ENCODE results near the gene NOP9. TPM values are rescaled to one million over a fixed set of nuclear protein-coding genes. Genes with fewer than 3 reads are reported as not detected.
A peak's percentile ranks its signal among the peaks of the same experiment; 100 is the strongest.

NOP9 gene
- total RNA-seq, 4 donors from 2014 or later: 19.4 to 29.2 (median 22.8) TPM

- H3K27ac ChIP-seq: peak within 1 kb of the TSS; percentile 89 to 98 (median 96)
- peak within 1 kb of the TSS; percentile 74 to 89 for H3K4me3 ChIP-seq
- H3K27me3 ChIP-seq: no peaks in the 10 kb centered on the region
- H3K36me3 ChIP-seq: peaks cover 0 to 38% of the 10 kb centered on the region in 2 donors
- WGBS, 2 donors (ENCODE audit: low coverage in 1 of 2): 0 to 2% methylated on average over 8 of the region's 61 CpGs
- ATAC-seq: peak; percentile 98
- no peaks in the 10 kb centered on the region for H3K9me3 ChIP-seq
- H3K4me1 ChIP-seq: peaks cover 0 to 19% (median 6%) of the 10 kb centered on the region in 3 donors
- TF ChIP-seq EP300 (IDR thresholded peaks at IDR 0.05) (no peak), CTCF (IDR thresholded peaks at IDR 0.05) (peak in 3 of 4 experiments; percentile 77 to 88 (median 78)), POLR2AphosphoS5 (IDR thresholded peaks at IDR 0.05) (peak; percentile 45), POLR2A (IDR thresholded peaks at IDR 0.05) (peak; percentile 60 to 71)
These were observed 28.4 kb upstream of the NOP9 start, which contains the start of gene RABGGTA for GRCh38 chr14:24271134-24271833. Gene RABGGTA (minus strand): TSS chr14:24271597. CDS start chr14:24271115, 482 bp downstream.

- Histone ChIP-seq H3K4me3 (peak overlapping the region; percentile 74 to 89), H3K4me1 (peaks cover 0 to 19% (median 6%) of the 10 kb centered on the region in 3 donors), H3K9me3 (no peaks in the 10 kb centered on the region), H3K27me3 (no peaks in the 10 kb centered on the region), H3K27ac (peak overlapping the region; percentile 89 to 98 (median 96)), H3K36me3 (peaks cover 0 to 33% of the 10 kb centered on the region in 2 donors)
- no peak for ATAC-seq
- TF ChIP-seq POLR2AphosphoS5 (IDR thresholded peaks at IDR 0.05): no peak
- no peak for TF ChIP-seq CTCF (IDR thresholded peaks at IDR 0.05)
- no peak for TF ChIP-seq EP300 (IDR thresholded peaks at IDR 0.05)
- no peak for TF ChIP-seq POLR2A (IDR thresholded peaks at IDR 0.05)
- 20 to 80% methylated on average over 1 to 3 of the region's 3 CpGs for WGBS, 2 donors (ENCODE audit: low coverage in 1 of 2)
These were observed 27.8 kb upstream of the NOP9 start for GRCh38 chr14:24271834-24272263.

GRCh38 chr14:24272467-24272866 lies 27.2 kb upstream of the NOP9 start:
- no peak for ATAC-seq
- no peak for TF ChIP-seq EP300 (IDR thresholded peaks at IDR 0.05)
- TF ChIP-seq POLR2AphosphoS5 (IDR thresholded peaks at IDR 0.05): no peak
- no peak for TF ChIP-seq POLR2A (IDR thresholded peaks at IDR 0.05)
- no peak for TF ChIP-seq CTCF (IDR thresholded peaks at IDR 0.05)
- Histone ChIP-seq H3K27me3 (no peaks in the 10 kb centered on the region), H3K4me3 (no peak overlapping the region), H3K36me3 (peaks cover 0 to 27% of the 10 kb centered on the region in 2 donors), H3K4me1 (peaks cover 0 to 19% (median 6%) of the 10 kb centered on the region in 3 donors), H3K9me3 (no peaks in the 10 kb centered on the region), H3K27ac (no peak overlapping the region)
- WGBS, 2 donors (ENCODE audit: low coverage in 1 of 2): 80% methylated on average over 2 of the region's 2 CpGs

- Histone ChIP-seq H3K27me3 (no peaks in the 10 kb centered on the region), H3K36me3 (peaks cover 0 to 16% of the 10 kb centered on the region in 2 donors), H3K9me3 (no peaks in the 10 kb centered on the region), H3K27ac (no peak overlapping the region), H3K4me1 (peaks cover 0 to 19% (median 6%) of the 10 kb centered on the region in 3 donors), H3K4me3 (no peak overlapping the region)
- no peak for ATAC-seq
- WGBS, 2 donors (ENCODE audit: low coverage in 1 of 2): 73 to 77% methylated on average over 2 to 3 of the region's 3 CpGs
- TF ChIP-seq POLR2A (IDR thresholded peaks at IDR 0.05) (no peak), CTCF (IDR thresholded peaks at IDR 0.05) (no peak), EP300 (IDR thresholded peaks at IDR 0.05) (no peak), POLR2AphosphoS5 (IDR thresholded peaks at IDR 0.05) (no peak)
These were observed 26.1 kb upstream of the NOP9 start for GRCh38 chr14:24273422-24273998.

Data from gastroesophageal sphincter (tissue), 4 donors.